Globus pallidus (tissue), 1 donor: ENCODE data around the gene SORCS2.

ENCODE experiments used
- DNase-seq: peaks from one replicate; pipeline ENCODE4 v3.0.0-alpha.2; 2015; ENCODE audit warnings: low spot score

The SORCS2 gene

DNA sequence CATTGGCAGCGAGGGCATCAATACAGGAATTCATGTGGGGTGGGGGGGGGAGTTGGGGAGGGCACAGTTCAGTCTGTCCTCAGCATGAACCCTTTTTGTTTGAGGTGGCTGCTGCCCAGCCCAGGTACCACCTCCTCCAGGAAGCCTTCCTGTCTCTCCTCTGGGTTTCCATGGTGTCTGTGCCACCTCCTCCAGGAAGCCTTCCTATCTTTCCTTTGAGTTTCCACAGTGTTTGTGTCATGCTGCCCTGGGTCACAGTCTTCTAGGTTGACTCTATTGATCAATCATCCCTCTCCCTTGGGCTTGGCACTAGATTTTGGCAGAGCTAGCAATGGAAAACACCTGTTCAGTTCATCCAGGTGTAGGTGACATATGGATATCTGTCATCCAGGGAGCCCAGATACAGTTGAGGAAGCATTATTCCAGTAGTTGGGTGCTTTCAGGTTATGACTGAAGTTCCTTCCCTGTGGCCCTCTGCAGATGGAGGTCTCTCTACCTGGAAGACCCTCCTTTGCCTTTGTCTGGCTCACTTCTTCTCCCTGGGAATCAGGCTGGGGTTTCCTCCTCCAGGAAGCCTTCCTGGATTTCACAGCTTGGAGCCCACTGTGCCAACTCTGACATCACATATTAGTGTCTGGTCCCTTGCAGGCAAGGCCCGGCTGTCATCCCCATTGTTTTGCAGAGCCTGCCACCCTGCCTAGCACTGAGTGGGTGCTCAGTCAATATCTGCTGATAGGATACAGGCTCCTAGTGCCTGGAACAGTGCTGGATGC, 96.6 kb downstream of the SORCS2 start:
- no peak for DNase-seq

DNA sequence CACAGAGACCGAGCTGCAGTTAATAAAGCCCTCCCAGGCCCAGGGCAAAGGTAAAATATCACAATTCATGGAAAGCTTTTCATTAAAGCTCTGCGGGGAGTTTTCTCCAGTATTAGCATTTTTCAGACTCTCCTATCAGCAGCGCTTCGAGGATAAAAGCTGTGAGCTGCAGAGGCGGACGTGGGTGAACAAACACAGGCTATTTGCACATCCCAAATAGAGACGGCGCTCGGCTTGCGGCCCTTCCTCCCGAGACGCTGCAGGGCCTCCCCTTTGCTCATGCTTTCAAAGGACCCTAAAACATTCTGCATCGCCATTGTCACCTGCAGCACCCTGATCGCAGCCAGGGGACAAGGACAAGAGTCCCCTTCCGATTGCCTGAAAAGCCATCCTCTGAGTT, 97.3 kb downstream of the SORCS2 start:
- DNase-seq = no peak

GRCh38 chr4:7291372-7292114, 99.2 kb downstream of the SORCS2 start:
- DNase-seq = peak; percentile 78

DNA sequence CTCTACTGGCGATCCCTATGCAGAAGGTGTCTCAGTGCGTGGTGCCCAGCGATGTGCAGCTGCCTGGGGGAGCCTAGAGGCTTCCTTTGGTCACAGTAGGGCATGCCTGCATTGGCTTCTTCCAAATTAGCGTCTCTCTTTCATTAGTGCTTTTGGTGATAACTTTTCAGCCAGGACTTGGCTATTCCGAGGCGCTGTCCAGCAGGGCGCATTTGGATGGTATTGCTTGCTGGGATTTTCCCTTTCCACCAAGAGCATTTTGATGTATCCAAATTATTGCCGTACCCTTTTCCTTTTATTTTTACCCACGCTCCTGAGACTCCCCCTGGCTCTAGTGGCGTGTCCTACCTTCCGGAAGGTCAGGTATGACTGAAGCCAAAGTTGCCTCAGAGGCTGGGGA, 101.4 kb downstream of the SORCS2 start:
- DNase-seq = no peak

GRCh38 chr4:7294176-7294756, 101.9 kb downstream of the SORCS2 start:
- no peak for DNase-seq

GRCh38 chr4:7295197-7295910, 103.0 kb downstream of the SORCS2 start:
- DNase-seq = peak; percentile 97

GRCh38 chr4:7295911-7296660, 103.7 kb downstream of the SORCS2 start:
- peak; percentile 69 for DNase-seq

GRCh38 chr4:7296661-7297335, 104.5 kb downstream of the SORCS2 start:
- no peak for DNase-seq

GRCh38 chr4:7297374-7297773, 105.0 kb downstream of the SORCS2 start:
- no peak for DNase-seq

GRCh38 chr4:7297881-7298280, 105.5 kb downstream of the SORCS2 start:
- DNase-seq = no peak

GRCh38 chr4:7298619-7299009, 106.3 kb downstream of the SORCS2 start:
- DNase-seq = no peak

- DNase-seq = no peak
Measured at GRCh38 chr4:7299010-7299907, 106.9 kb downstream of the SORCS2 start.

GRCh38 chr4:7299908-7300710, 107.8 kb downstream of the SORCS2 start:
- DNase-seq = no peak

DNA sequence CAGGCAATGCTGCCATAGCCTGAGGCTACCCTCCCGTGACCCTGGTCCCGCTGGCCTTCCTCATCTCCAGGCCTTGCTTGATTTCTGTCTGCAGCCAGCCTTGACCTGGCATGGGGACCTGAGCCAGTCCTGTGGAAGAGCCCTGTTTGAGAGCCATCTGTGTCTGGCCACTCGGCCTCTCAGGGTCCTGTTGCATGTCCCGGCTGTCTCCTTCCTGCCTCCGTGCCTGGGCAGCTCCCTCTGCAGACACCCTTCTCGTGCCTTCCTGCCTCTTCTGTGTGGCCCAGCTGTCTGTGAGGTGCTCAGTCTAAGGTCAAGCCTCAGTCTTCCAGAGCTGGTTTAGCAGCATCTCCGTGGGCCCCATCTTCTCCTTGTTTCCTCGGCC, 108.4 kb downstream of the SORCS2 start:
- DNase-seq = no peak

DNA sequence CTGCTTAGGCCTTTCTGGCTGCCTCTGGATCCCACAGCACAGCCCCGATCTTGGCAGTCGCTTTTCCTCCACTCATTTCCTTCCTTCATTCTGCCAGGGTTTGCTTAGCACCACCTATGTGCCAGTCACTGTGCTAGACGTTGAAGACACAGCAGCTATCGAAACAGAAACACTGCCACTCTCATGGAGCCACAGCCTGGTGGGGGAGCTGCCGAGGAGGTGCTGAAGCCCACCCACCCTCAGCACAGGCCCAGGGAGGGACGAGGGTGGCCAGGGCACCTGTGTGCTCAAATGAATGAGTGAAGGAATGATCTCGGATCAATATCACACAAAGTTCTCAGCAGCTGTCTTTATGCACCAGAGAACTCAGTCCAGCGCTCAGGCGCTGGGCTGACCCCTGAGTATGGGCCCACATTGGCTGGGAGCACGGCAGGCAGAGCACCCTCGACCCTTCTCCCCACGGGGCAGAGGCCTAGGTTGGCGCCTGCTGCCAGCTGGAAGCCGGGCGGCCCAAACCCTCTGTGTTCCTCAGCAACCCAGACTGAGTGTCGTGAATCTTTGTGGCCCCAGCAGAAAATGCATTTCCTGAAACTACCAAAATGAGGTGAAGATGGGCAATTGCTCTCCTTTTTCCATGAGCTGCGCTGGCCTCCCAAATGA, 108.9 kb downstream of the SORCS2 start:
- no peak for DNase-seq

DNA sequence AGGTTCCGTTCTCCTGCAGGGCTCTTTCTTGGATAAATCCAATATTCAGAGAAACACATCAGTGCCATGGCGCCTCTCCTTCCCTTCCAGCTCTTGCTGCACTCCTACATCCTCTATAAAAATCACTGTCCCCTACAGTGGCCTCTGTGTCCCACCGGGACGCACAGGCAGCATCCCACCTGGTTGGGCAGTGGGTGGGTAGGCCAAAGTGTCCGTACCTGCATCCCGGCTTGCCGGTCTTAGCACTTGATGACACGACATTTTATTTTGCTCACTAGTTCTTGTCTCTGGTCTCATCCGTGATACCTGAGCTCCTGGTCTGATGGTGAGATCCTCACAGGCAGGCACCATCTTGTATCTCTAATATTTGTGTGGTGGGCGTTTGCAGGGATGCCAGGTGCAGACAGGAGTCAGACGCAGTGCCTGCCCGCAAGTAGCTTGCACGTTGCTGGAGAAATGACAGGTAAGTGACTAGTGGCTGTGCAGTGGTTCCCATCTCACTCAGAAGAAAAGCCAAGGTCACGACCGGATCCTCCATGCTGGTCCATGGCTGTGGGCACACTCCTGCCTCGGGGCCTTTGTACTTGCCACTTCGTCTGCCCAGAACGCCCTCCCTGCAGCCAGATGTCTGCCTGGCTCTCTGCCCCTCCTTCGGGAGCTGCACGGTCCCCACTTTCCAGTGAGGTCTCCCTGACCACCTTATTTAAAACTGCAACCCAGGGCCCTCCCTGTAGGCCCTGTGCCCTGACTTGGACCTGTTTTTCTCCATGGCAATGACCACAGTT, 109.7 kb downstream of the SORCS2 start:
- DNase-seq = no peak

DNA sequence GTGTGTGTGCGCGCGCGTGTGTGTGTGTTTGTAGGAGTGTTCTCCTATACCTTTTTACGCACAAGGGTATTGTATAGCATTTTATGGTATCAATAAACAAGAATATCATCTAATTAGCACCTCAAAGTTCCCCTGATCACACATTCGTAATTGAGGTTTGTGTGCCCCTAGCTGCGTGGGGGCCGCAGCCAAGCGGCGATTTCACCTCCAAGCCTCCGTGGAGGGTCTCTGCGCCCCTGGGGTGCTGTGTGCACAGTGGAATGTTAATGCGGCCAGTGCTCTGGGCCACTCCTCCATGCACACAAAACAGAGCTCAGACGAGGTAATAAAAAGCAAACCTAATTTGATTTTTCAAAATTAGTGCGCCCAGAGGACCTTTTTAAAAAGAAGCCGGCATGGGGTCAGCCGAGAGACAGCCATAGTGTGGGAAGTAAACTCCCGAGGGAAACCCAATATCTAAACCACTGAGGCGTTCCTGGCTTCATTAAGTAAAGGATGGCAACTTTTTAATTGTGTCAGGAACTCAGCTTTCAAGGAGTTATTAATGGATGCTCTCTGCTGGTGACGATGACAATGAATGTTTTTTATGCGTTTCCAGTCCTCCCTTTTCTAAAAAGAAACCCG, 110.6 kb downstream of the SORCS2 start:
- DNase-seq = no peak

GRCh38 chr4:7303561-7303960, 111.2 kb downstream of the SORCS2 start:
- no peak for DNase-seq
